ENCODE measurements around the gene RPH3AL. TPM values are rescaled to one million over a fixed set of nuclear protein-coding genes. Genes with fewer than 3 reads are reported as not detected.

Gene RPH3AL
- total RNA-seq, 1 experiment from 2014 or later = 26.0 TPM

DNA sequence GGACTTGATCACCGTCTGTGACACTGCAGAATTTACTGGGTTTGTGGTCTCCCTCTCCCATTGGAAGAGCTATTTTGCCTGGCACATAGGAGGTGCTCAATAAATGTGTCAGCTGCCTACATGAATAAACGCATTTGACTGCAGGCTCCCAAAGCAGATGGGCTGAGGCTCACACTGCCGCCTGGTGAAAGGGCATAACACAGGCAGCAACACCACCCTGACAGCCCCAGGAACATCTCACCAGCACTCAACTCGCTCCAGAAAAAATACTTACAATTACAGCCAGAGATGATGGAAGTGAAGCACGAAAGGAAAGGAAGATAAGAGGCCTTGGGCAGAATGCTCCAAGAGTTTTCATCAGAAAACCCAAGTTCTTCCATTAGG lies 73.9 kb downstream of the RPH3AL start:
- no TSS peak for BruUV-seq (replicated peaks)
- POLR2A ChIA-PET (ENCODE audit: unreplicated experiment) = no interaction called here
- CTCF ChIA-PET = no interaction called here

DNA sequence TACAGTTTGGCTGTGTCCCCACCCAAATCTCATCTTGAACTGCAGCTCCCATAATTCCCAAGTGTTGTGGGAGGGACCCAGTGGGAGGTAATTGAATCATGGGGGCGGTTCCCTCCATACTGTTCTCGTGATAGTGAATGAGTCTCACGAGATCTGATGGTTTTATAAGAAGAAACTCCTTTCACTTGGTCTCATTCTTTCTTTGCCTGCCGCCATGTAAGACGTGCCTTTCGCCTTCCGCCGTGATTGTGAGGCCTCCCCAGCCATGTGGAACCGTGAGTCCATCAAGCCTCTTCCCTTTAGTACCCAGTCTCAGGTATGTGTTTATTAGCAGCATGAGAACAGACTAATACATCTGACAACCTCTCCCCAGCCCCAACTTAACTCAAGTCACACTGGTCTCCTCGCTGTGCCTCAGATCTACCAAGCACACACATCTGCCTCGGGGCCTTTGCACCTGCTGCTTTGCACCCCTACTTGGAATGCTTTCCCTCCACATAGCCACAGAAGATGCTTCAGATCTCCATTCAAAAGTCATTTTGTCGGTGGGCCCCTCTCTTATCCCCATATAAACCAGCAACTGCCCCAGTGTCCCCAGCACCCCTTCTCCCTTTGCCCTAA lies 74.4 kb downstream of the RPH3AL start:
- H3K27ac ChIP-seq = no peak overlapping the region
- H3K4me1 ChIP-seq (replicated peaks; ENCODE audit: insufficient read depth) = no peaks in the 10 kb centered on the region
- peaks cover 5% of the 10 kb centered on the region; the same call in 1 of the 2 replicates for H3K27me3 ChIP-seq (ENCODE audit: insufficient read depth, low read depth)
- H3K9me3 ChIP-seq (ENCODE audit: insufficient read depth, low read depth) = no peaks in the 10 kb centered on the region
- no peak overlapping the region for H3K4me3 ChIP-seq
- no peaks in the 10 kb centered on the region for H4K20me1 ChIP-seq (ENCODE audit: insufficient read depth)
- ChIA-PET CTCF (no interaction called here), POLR2A (ENCODE audit: unreplicated experiment) (no interaction called here)
- H3F3A ChIP-seq (ENCODE audit: insufficient read depth, low read depth) = no peaks in the 10 kb centered on the region
- no peak overlapping the region for H2AFZ ChIP-seq
- no peak for TF ChIP-seq EZH2 (IDR thresholded peaks at IDR 0.05; ENCODE audit: low read depth)
- TF ChIP-seq, protein P1, sequence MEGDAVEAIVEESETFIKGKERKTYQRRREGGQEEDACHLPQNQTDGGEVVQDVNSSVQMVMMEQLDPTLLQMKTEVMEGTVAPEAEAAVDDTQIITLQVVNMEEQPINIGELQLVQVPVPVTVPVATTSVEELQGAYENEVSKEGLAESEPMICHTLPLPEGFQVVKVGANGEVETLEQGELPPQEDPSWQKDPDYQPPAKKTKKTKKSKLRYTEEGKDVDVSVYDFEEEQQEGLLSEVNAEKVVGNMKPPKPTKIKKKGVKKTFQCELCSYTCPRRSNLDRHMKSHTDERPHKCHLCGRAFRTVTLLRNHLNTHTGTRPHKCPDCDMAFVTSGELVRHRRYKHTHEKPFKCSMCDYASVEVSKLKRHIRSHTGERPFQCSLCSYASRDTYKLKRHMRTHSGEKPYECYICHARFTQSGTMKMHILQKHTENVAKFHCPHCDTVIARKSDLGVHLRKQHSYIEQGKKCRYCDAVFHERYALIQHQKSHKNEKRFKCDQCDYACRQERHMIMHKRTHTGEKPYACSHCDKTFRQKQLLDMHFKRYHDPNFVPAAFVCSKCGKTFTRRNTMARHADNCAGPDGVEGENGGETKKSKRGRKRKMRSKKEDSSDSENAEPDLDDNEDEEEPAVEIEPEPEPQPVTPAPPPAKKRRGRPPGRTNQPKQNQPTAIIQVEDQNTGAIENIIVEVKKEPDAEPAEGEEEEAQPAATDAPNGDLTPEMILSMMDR (conservative IDR thresholded peaks at IDR 0.05) = no peak
- no peaks in the 10 kb centered on the region for H3K79me2 ChIP-seq (ENCODE audit: low read depth)
- no TSS peak for BruUV-seq (replicated peaks)
- no peaks in the 10 kb centered on the region for H3K9me2 ChIP-seq (ENCODE audit: insufficient read depth)
- intact Hi-C loops (cut with micrococcal nuclease; ENCODE audit: unreplicated experiment) = no loop called here
- no peak for DNase-seq
- H3K36me3 ChIP-seq (ENCODE audit: low read depth) = no peaks in the 10 kb centered on the region
- no peak overlapping the region for H3K4me2 ChIP-seq

More for the DNA sequence above, 73.9 kb downstream of the RPH3AL start:
- no peak for TF ChIP-seq EZH2 (IDR thresholded peaks at IDR 0.05; ENCODE audit: low read depth)
- TF ChIP-seq, protein P1 (conservative IDR thresholded peaks at IDR 0.05) = no peak
- H4K20me1 ChIP-seq (ENCODE audit: insufficient read depth) = no peaks in the 10 kb centered on the region
- H3K4me3 ChIP-seq = no peak overlapping the region
- no peak overlapping the region for H3K4me2 ChIP-seq
- no peak overlapping the region for H2AFZ ChIP-seq
- H3K9me2 ChIP-seq (ENCODE audit: insufficient read depth) = no peaks in the 10 kb centered on the region
- no peaks in the 10 kb centered on the region for H3F3A ChIP-seq (ENCODE audit: insufficient read depth, low read depth)
- intact Hi-C loops (cut with micrococcal nuclease; ENCODE audit: unreplicated experiment) = no loop called here
- H3K79me2 ChIP-seq (ENCODE audit: low read depth) = no peaks in the 10 kb centered on the region
- H3K27me3 ChIP-seq (ENCODE audit: insufficient read depth, low read depth) = peaks cover 5% of the 10 kb centered on the region; the same call in 1 of the 2 replicates
- no peak for DNase-seq
- H3K4me1 ChIP-seq (replicated peaks; ENCODE audit: insufficient read depth) = no peaks in the 10 kb centered on the region
- no peaks in the 10 kb centered on the region for H3K36me3 ChIP-seq (ENCODE audit: low read depth)
- no peaks in the 10 kb centered on the region for H3K9me3 ChIP-seq (ENCODE audit: insufficient read depth, low read depth)
- H3K27ac ChIP-seq = no peak overlapping the region

DNA sequence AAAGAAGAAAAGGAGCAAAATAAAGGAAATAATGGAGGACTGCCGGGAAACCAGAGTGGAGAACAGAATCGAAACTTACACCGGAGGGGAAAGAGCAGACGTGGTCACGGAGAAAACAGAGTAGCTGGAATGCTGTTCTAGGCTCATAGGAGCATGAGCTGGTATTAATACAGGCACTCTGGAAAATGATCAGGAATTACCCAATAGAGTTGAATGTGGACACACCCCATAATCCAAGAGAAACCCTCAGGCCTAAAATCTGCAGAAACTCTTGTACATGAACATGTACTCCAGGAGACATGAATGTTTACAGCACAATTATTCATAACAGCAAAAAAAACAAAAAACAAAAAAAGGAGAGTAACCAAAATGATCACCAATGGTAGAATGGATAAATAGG lies 77.7 kb downstream of the RPH3AL start:
- H3K4me1 ChIP-seq (replicated peaks; ENCODE audit: insufficient read depth) = no peaks in the 10 kb centered on the region
- no TSS peak for BruUV-seq (replicated peaks)
- H3K9me2 ChIP-seq (ENCODE audit: insufficient read depth) = no peaks in the 10 kb centered on the region
- intact Hi-C loops (cut with micrococcal nuclease; ENCODE audit: unreplicated experiment) = no loop called here
- ChIA-PET CTCF (no interaction called here), POLR2A (ENCODE audit: unreplicated experiment) (interaction anchor here (0.6 kb wide), 1 partner anchor 17 kb away, joined by 3 read pairs; no protein-coding TSS in a partner anchor)
- no peaks in the 10 kb centered on the region for H4K20me1 ChIP-seq (ENCODE audit: insufficient read depth)
- H3K27ac ChIP-seq = no peak overlapping the region
- no peak for TF ChIP-seq EZH2 (IDR thresholded peaks at IDR 0.05; ENCODE audit: low read depth)
- TF ChIP-seq, protein P1 (conservative IDR thresholded peaks at IDR 0.05) = no peak
- no peak for DNase-seq
- H3K36me3 ChIP-seq (ENCODE audit: low read depth) = no peaks in the 10 kb centered on the region
- H3K4me2 ChIP-seq = no peak overlapping the region
- H3K9me3 ChIP-seq (ENCODE audit: insufficient read depth, low read depth) = no peaks in the 10 kb centered on the region
- H3K4me3 ChIP-seq = no peak overlapping the region
- H2AFZ ChIP-seq = no peak overlapping the region
- no peaks in the 10 kb centered on the region for H3K79me2 ChIP-seq (ENCODE audit: low read depth)
- no peaks in the 10 kb centered on the region for H3F3A ChIP-seq (ENCODE audit: insufficient read depth, low read depth)
- 0 out of 2 replicates have a peak, but pooled peaks cover 2% of the 10 kb centered on the region for H3K27me3 ChIP-seq (ENCODE audit: insufficient read depth, low read depth)
